Right renal cortex interstitium (tissue), 3 donors: ENCODE data around the gene KDM8. TPM values are rescaled to one million over a fixed set of nuclear protein-coding genes. Genes with fewer than 3 reads are reported as not detected.

Source experiments
- DNase-seq, 3 donors: peaks; one replicate each; pipeline ENCODE4 v3.0.0-alpha.2; 2013; ENCODE audit warnings: low read depth in 3 of 3, low spot score in 2 of 3
- polyA plus RNA-seq, 3 donors: library from polyadenylated mRNA; unstranded; fragments of 120-200 nt; gene quantifications; one replicate each; pipeline ENCODE4 v1.2.1, GENCODE V29; 2013; ENCODE audit not compliant: insufficient read length in 3 of 3

Gene KDM8
- polyA plus RNA-seq, result 1 to 10 TPM; 8.5 to 9.5 (median 9.4) TPM

DNA sequence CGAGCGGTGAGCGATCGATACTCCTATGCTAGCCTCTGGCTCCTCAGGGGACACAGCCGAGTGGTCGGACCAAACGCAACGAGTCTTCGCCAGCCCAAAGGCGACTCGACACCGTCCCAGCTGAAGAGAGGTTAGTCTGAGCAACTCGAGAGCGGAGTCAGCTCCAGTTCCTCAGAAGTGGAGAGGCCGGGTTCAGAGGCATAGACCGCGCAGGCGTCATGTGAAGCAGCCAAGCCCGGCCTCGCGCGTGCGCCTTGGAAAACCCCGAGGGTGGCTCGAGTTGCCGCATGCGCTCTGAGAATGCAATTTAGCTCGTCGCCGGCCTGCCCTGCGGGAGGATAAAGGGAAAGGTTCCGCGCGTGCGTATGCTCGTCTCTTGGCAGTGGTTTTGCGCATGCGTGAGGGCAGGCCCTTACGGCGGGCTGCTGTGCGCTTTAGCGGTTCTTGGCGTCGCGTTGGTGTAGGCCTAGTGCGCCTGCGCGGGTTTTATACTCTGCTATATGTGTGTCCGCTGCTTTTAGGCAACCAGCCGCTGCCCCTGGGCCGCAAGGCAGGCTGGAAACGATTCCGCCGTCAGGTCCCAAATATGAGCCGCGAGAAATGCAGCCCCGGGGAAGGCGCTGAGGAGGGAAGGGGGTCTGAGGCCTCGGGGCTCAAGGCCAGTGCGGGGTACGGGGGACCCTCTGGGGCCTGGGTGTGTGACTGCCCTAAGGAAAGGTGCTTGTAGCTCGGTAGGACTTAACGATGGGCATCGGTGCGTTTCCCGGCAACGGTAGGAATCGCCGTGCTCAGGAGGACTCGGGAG is at the start of gene KDM8:
Gene KDM8 (plus strand): TSS at position 20 of the 805 bp plus-strand sequence. CDS start 6,598 bp downstream, outside the sequence.
- peak; percentile 99 for DNase-seq

GRCh38 chr16:27154705-27155521 is 48.4 kb upstream of the KDM8 start:
- DNase-seq, result no peak

DNA sequence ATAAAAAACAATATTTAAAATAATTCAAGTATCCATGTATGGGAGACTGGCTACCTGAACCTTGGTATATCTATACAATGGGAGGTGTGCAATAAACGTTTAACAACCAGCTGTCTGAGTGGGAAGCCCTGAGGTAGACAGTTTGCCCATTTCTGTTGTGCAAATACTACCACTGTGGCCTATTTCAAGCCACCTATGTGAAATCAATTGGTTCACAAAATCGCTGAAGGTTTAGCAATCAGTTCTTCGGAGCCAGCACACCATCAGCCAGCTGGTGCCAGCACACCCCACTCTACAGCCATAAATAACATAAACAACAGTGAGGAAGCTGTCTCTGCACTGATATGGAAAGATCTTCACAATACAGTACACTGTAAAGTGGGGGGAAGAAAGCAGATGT is 46.7 kb upstream of the KDM8 start:
- no peak for DNase-seq

- DNase-seq, result no peak
Measured at GRCh38 chr16:27161398-27161797, 41.9 kb upstream of the KDM8 start.

GRCh38 chr16:27164352-27164751 is 39.0 kb upstream of the KDM8 start:
- DNase-seq, result no peak

DNA sequence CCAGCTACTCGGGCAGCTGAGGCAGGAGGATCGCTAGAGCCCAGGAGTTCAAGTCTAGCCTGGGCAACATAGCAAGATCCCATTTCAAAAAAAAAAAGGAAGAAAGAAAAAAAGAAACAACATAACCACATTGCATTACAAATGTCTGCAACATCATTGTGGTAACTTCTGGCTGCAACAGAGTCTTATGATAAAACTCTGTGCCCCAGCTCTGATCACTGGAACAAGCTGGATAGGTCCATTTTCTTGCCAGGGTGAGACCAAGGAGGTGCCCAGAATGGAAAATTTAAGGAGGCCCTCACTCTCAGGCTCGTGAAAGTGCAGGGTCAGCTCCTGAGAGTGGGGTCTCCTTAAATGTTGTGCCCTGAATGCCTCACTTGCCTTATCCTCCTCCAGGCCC is 37.8 kb upstream of the KDM8 start:
- no peak for DNase-seq

GRCh38 chr16:27168790-27169189 is 34.5 kb upstream of the KDM8 start:
- no peak for DNase-seq

DNA sequence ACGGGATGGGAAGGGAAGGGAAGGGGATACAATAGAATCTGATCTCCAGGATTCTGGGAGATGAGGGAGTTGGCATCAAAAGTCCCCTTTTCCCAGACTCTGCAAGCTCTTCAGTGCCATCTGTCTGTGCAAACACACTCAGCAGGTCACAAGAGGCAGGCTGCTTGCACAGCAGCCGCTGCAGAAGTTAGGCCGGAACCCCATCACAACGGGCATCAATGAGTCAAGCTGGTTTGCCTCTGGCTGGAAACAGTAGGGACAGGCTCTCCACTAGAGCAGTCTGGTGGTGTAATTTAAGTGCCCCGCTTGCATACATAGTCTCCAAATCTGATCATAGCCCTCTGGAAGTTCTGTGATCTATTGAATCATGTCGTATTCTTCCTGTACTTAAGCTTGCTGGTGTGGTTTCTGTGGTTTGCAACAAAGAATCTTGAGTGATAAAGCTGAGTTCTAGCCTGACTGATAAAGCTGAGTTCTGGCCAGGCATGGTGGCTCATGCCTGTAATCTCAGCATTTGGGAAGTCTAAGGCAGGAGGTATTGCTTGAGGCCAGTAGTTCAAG is 33.7 kb upstream of the KDM8 start:
- DNase-seq, result no peak

GRCh38 chr16:27171584-27171983 is 31.7 kb upstream of the KDM8 start:
- no peak for DNase-seq

- DNase-seq, result no peak
Measured at GRCh38 chr16:27174007-27174406, 29.3 kb upstream of the KDM8 start.

GRCh38 chr16:27174798-27175197 is 28.5 kb upstream of the KDM8 start:
- no peak for DNase-seq

DNA sequence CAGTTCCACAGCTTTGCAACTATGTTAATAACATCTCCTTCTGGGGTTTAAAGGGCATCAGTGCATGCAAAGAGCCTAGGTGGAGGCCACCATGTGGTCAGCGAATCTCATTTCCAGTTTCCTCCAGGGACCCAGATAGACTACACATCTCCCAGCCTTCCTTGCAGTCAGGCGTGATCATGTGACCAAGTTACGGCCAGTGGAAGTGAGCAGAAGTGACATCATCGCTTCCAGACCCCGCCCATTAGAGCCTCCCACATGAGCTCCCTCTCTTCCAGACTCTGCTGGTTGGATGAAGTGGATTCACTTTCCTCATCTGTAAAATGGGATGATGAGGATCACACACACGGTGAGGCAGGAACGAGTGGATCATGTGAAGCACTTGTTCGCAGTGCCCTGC is 27.4 kb upstream of the KDM8 start:
- DNase-seq, result no peak

DNA sequence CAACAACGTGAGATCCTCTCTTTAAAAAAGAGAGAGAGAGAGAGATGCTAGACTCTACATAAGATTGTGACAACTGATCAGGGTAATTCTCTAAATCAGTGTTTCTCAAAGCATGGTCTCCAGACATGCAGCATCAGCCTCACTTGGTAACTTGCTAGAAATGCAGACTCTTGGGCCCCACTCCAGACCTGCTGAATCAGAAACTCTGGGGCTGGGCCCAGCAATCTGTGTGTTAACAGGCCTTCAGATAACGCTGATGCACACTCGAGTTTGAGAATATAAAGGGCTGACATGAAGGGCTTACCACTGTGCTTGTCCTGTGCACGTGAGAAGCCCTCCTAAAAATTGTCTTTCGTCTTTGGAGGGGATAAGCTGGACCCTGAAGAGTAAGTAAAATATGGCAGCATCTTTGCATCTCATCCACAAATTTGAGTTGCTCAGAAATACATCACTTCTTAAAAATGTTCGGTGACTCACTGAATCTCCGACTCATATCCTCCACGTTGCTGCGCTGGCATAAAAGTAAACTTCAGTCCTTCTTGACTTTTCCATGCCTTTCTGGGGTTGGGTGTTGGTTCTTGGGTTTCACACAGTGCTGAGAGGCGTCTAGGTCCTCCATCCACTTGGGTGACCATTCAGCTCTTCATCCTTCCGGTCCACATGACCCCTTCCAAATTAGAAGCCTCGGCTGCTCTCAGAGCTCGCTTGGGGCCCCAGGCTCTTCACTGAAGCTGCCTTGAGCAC is 26.1 kb upstream of the KDM8 start:
- no peak for DNase-seq

- DNase-seq, result peak in 1 of 3 donors; percentile 45
Measured at GRCh38 chr16:27179500-27180072, 23.7 kb upstream of the KDM8 start.

DNA sequence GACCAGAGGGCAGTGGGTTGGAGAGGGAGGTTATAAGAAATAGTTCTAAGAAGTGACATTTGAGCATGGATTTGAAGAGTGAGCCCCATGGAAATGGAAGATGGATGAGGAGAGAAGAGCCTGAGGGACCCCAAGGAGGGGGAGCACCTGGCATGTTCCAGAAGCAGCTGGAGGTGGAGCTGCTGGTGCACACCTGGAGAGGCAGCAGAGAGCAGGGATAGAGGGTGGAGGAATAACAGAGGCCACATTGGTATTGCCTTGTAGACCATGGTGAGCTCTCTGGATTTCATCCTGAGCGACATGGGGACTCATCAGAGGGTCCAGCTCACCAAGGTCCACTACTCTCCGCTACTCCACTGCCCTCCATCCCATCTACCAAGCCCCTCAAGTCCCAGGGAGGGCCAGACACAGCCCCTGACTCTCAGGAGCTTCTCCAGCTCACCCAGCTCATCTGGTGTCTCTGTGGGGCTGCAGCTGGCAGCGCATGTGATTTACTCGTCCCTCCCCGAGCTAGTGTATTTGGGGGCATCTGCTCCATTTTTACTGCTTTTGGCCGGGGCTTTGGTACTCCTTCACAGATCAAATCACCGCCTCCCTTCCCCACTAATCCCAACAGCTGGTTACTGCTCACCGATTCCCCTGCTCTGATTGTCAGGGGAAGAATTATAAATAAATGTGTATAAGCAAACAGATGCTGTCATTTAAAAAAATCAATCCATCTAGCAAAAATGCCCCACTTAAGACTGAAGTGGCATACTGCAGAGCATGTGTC is 22.1 kb upstream of the KDM8 start:
- no peak for DNase-seq

- DNase-seq, result no peak
Measured at GRCh38 chr16:27182906-27183405, 20.4 kb upstream of the KDM8 start.

DNA sequence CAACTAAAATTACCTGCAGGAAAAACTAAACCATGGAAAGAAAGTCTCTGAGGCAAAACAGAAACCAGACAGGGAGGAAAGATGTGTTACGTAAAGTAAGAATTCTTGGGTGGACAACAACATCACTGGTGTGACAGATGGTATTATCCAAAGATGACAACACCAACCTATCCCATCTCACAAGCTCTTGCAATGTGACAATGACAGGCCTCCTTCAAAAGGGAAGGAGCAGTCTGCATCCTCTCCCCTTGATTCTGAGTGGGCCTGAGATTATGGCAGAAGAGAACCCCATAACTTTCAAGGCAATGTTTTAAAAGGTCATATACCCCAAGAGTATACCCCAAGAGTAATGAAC is 17.6 kb upstream of the KDM8 start:
- no peak for DNase-seq

DNA sequence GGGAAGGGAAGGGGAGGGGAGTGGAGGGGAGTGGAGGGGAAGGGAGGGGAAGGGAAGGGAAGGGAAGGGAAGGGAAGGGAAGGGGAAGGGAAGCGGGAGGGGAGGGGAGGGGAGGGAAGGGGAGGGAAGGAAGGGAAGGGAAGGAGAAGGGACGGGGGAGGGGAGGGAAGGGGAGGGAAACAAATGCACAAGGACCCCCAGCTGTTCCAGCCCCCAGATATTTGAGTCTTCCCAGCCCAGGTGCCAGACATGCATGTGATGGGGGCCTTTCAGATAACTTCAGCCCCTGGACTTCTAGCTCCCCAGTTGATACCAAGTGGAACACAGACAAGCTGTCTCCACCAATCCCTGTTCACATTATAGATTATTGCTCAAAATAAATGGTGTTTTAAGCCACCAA is 14.7 kb upstream of the KDM8 start:
- no peak for DNase-seq

DNA sequence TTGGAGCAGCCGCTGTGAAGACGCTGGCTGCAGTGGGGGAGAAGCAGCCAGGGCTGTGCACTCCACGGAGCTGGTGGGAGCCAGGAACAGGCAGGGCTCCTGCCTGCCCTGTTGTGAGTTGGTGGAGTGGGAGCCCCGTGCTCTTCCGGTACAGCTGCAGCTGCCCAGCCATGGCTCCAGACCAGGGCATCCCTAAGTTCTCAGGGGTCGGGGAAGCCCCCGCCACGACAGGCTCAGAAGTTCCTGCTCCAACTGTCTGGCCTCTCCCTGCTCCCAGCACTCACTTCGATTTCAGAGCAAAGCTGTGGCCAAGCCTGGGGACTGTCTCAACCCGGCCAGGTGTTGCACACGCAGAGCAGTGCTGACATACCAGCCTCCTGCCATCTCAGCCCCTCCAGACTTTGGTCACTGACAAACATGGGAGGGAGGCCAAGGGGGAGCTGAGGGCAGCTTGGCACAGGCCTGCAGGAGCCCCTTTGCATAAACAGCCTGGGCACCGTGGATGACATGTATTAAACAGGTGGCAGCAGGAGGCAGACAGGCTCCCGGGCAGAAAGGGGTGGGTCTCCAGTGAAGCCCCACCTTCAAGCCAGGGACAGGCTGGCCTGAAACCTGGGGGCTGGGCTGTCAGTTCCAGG is 13.9 kb upstream of the KDM8 start:
- no peak for DNase-seq
